Measurements from ENCODE around the gene BTF3. TPM values are rescaled to one million over a fixed set of nuclear protein-coding genes. Genes with fewer than 3 reads are reported as not detected.

BTF3 gene
- total RNA-seq (2022; extraction: Qiagen RNA extraction) = 1,070 to 1,281 TPM (median 1,146 TPM) in 5 replicates

GRCh38 chr5:73498057-73498992 lies at the start of gene BTF3:
BTF3 (plus strand) TSS chr5:73498442; CDS start chr5:73498668, 226 bp downstream.

GRCh38 chr5:73448463-73449136 lies 49.6 kb upstream of the BTF3 start, which contains the start of gene FOXD1:
FOXD1 (minus strand) TSS chr5:73448777; CDS start chr5:73448362, 415 bp downstream.

Other genes starting within 250 kb of the BTF3 start
- 14.5 to 16.5 TPM (median 15.8 TPM) in 5 replicates for gene FOXD1, start 49.7 kb upstream of the BTF3 start, total RNA-seq (2022; extraction: Qiagen RNA extraction)
- gene ANKRA2, start 67.2 kb downstream of the BTF3 start, total RNA-seq (2022; extraction: Qiagen RNA extraction) = 9.1 to 12.8 TPM (median 10.8 TPM) in 5 replicates
- gene UTP15, start 67.3 kb downstream of the BTF3 start, total RNA-seq (2022; extraction: Qiagen RNA extraction) = 20.7 to 23.6 TPM (median 21.6 TPM) in 5 replicates
- 9.5 to 12.9 TPM (median 11.0 TPM) in 5 replicates for gene ARHGEF28, start 127.8 kb downstream of the BTF3 start, total RNA-seq (2022; extraction: Qiagen RNA extraction)